ENCODE measurements around the gene NIPAL3.

Gene NIPAL3

DNA sequence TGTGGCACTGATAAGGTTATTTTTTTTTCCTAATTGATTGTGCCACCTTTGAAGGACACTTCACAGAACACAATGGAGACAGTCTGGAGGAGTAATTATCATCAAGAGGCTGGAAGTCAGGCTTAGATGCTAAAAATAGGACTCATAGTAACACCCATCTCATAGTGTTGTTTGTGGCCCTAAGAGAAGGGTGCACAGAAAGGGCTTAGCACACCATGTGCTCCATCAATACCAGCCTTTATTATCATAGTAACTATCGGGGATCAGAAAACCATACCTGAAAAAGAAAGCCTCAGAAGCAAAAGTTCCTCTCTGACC, 11.9 kb downstream of the NIPAL3 start:
- H4K91ac ChIP-seq (ENCODE audit: low read depth, low read length): no peak overlapping the region
- H3K4me3 ChIP-seq (ENCODE audit: low read depth, low read length): no peak overlapping the region
- H2BK5ac ChIP-seq (ENCODE audit: low read depth, low read length, poor library complexity): no peak overlapping the region
- H4K12ac ChIP-seq (ENCODE audit: low read depth, low read length): no peak overlapping the region
- no peak overlapping the region for H2AK5ac ChIP-seq (ENCODE audit: low read length)
- H3K27me3 ChIP-seq (ENCODE audit: insufficient read depth, low read length): no peaks in the 10 kb centered on the region
- no peak for DNase-seq
- H3K4me1 ChIP-seq (ENCODE audit: control insufficient read depth in 1 of 2, insufficient read depth in 2 of 2, low read length in 2 of 2): no peaks in the 10 kb centered on the region
- H2AFZ ChIP-seq (ENCODE audit: insufficient read depth, low read length, poor library complexity): no peak overlapping the region
- H2BK12ac ChIP-seq (ENCODE audit: low read length): no peak overlapping the region
- H3K4me2 ChIP-seq (ENCODE audit: low read length): no peak overlapping the region
- no peak overlapping the region for H3K14ac ChIP-seq (ENCODE audit: low read length)
- no peaks in the 10 kb centered on the region for H3K9me3 ChIP-seq (ENCODE audit: insufficient read depth, low read depth, low read length)
- H4K8ac ChIP-seq (ENCODE audit: low read depth, low read length): no peak overlapping the region
- H3K79me2 ChIP-seq (ENCODE audit: control insufficient read depth, insufficient read depth, low read length, poor library complexity): no peaks in the 10 kb centered on the region
- H3K36me3 ChIP-seq (ENCODE audit: control insufficient read depth in 1 of 2, insufficient read depth in 2 of 2, low read length in 2 of 2): peaks cover 0 to 3% of the 10 kb centered on the region in 2 experiments
- no CpG with 5 or more reads among the region's 1 CpG for WGBS (ENCODE audit: extremely low coverage, insufficient coverage, insufficient read length)
- no peak overlapping the region for H3K23ac ChIP-seq (ENCODE audit: low read length)
- H3K4ac ChIP-seq (ENCODE audit: low read depth, low read length): no peak overlapping the region
- H3K18ac ChIP-seq (ENCODE audit: low read length): no peak overlapping the region
- no peaks in the 10 kb centered on the region for H3K79me1 ChIP-seq (ENCODE audit: low read length)
- no peak overlapping the region for H2BK120ac ChIP-seq (ENCODE audit: insufficient read depth, low read length, poor library complexity)
- no peak overlapping the region for H3K27ac ChIP-seq (ENCODE audit: low read depth, low read length)
- no peak overlapping the region for H3K9ac ChIP-seq (ENCODE audit: low read length)

DNA sequence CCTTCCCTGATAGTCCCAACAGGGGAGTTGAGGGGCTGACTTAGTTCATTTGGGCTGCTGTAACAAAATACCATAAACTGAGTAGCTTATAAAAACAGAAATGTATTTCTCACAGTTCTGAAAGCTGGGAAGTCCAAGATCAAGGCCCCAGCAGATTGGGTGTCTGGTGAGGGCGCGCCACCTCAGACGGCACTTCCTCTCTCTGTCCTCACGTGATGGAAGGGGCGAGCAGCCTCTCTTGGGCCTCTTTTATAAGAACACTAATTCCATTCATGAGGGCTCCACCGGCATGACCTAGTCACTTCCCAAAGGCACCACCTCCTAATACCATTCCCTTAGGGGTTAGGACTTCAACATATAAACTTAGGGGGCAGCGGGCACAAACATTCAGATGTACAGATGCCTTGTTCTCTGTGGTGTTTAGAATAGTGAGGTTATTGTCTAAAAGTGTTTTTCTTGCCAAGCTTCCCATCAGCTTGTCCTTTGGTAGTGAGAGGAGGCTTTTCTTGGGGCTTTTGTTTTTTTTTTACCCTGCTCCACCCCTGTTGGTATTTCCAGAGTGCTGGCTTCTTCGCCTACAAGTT, 20.3 kb downstream of the NIPAL3 start:
- Histone ChIP-seq H3K4me1 (ENCODE audit: control insufficient read depth in 1 of 2, insufficient read depth in 2 of 2, low read length in 2 of 2) (peaks cover 3 to 7% of the 10 kb centered on the region in 2 experiments), H2BK12ac (ENCODE audit: low read length) (no peak overlapping the region), H4K8ac (ENCODE audit: low read depth, low read length) (no peak overlapping the region), H3K36me3 (ENCODE audit: control insufficient read depth in 1 of 2, insufficient read depth in 2 of 2, low read length in 2 of 2) (no peaks in the 10 kb centered on the region), H4K12ac (ENCODE audit: low read depth, low read length) (no peak overlapping the region), H3K9me3 (ENCODE audit: insufficient read depth, low read depth, low read length) (no peaks in the 10 kb centered on the region), H2AFZ (ENCODE audit: insufficient read depth, low read length, poor library complexity) (no peak overlapping the region), H2AK5ac (ENCODE audit: low read length) (no peak overlapping the region), H3K27ac (ENCODE audit: low read depth, low read length) (no peak overlapping the region), H3K4me2 (ENCODE audit: low read length) (no peak overlapping the region), H3K4me3 (ENCODE audit: low read depth, low read length) (no peak overlapping the region), H3K79me2 (ENCODE audit: control insufficient read depth, insufficient read depth, low read length, poor library complexity) (no peaks in the 10 kb centered on the region), H2BK120ac (ENCODE audit: insufficient read depth, low read length, poor library complexity) (no peak overlapping the region), H3K27me3 (ENCODE audit: insufficient read depth, low read length) (no peaks in the 10 kb centered on the region), H4K91ac (ENCODE audit: low read depth, low read length) (no peak overlapping the region), H3K9ac (ENCODE audit: low read length) (no peak overlapping the region), H3K4ac (ENCODE audit: low read depth, low read length) (no peak overlapping the region), H3K14ac (ENCODE audit: low read length) (no peak overlapping the region), H3K23ac (ENCODE audit: low read length) (no peak overlapping the region), H3K18ac (ENCODE audit: low read length) (no peak overlapping the region), H2BK5ac (ENCODE audit: low read depth, low read length, poor library complexity) (no peak overlapping the region), H3K79me1 (ENCODE audit: low read length) (no peaks in the 10 kb centered on the region)
- WGBS (ENCODE audit: extremely low coverage, insufficient coverage, insufficient read length): no CpG with 5 or more reads among the region's 8 CpGs
- DNase-seq: no peak

DNA sequence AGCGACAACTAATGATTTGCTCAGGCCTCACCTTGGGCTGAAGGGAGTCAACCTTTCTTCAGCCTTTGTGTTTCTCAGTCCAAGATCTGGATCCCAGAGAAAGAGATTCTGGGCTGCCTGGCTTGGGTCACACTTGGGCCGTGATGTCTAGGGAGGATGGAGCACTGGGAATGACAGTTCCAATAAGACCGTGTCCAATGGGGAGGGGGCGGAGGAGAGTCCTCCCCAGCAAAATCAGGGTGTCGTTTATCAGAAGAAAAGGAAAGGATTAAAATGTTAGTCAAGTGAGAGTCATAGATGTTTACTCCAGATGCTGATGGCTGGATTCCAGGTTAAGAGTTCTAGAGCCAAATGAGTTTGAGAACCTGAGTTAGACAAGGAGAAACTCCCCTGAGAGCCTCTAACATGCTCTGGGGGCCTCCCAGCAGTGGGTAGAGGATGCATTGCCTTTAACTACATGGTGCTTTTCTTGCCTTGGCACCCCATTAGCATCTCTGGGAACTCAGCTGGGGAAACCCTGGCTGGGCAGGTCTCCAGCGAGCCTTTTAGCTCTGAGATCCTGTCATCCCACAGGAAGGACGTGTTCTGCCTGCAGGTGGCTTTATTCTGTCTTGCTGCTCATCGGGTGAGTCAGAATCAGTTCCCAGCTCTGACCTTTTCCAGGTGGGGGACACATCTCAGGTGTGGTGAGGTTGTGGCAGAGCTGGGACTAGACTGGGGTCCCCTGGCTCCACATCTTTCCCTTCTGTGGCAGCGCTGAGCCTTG, 22.2 kb downstream of the NIPAL3 start:
- H3K14ac ChIP-seq (ENCODE audit: low read length): no peak overlapping the region
- no peak overlapping the region for H3K4me2 ChIP-seq (ENCODE audit: low read length)
- H3K4me3 ChIP-seq (ENCODE audit: low read depth, low read length): no peak overlapping the region
- WGBS (ENCODE audit: extremely low coverage, insufficient coverage, insufficient read length): no CpG with 5 or more reads among the region's 9 CpGs
- no peak overlapping the region for H4K8ac ChIP-seq (ENCODE audit: low read depth, low read length)
- H4K12ac ChIP-seq (ENCODE audit: low read depth, low read length): no peak overlapping the region
- H3K79me1 ChIP-seq (ENCODE audit: low read length): no peaks in the 10 kb centered on the region
- no peaks in the 10 kb centered on the region for H3K79me2 ChIP-seq (ENCODE audit: control insufficient read depth, insufficient read depth, low read length, poor library complexity)
- no peaks in the 10 kb centered on the region for H3K9me3 ChIP-seq (ENCODE audit: insufficient read depth, low read depth, low read length)
- no peak overlapping the region for H3K9ac ChIP-seq (ENCODE audit: low read length)
- no peak overlapping the region for H2BK5ac ChIP-seq (ENCODE audit: low read depth, low read length, poor library complexity)
- no peak overlapping the region for H2AFZ ChIP-seq (ENCODE audit: insufficient read depth, low read length, poor library complexity)
- H3K27me3 ChIP-seq (ENCODE audit: insufficient read depth, low read length): no peaks in the 10 kb centered on the region
- no peak overlapping the region for H3K27ac ChIP-seq (ENCODE audit: low read depth, low read length)
- H2BK12ac ChIP-seq (ENCODE audit: low read length): no peak overlapping the region
- H3K36me3 ChIP-seq (ENCODE audit: control insufficient read depth in 1 of 2, insufficient read depth in 2 of 2, low read length in 2 of 2): no peaks in the 10 kb centered on the region
- H3K4ac ChIP-seq (ENCODE audit: low read depth, low read length): no peak overlapping the region
- no peak overlapping the region for H3K23ac ChIP-seq (ENCODE audit: low read length)
- H3K4me1 ChIP-seq (ENCODE audit: control insufficient read depth in 1 of 2, insufficient read depth in 2 of 2, low read length in 2 of 2): peaks cover 3 to 7% of the 10 kb centered on the region in 2 experiments
- no peak overlapping the region for H2BK120ac ChIP-seq (ENCODE audit: insufficient read depth, low read length, poor library complexity)
- DNase-seq: no peak
- no peak overlapping the region for H3K18ac ChIP-seq (ENCODE audit: low read length)
- H2AK5ac ChIP-seq (ENCODE audit: low read length): no peak overlapping the region
- no peak overlapping the region for H4K91ac ChIP-seq (ENCODE audit: low read depth, low read length)

DNA sequence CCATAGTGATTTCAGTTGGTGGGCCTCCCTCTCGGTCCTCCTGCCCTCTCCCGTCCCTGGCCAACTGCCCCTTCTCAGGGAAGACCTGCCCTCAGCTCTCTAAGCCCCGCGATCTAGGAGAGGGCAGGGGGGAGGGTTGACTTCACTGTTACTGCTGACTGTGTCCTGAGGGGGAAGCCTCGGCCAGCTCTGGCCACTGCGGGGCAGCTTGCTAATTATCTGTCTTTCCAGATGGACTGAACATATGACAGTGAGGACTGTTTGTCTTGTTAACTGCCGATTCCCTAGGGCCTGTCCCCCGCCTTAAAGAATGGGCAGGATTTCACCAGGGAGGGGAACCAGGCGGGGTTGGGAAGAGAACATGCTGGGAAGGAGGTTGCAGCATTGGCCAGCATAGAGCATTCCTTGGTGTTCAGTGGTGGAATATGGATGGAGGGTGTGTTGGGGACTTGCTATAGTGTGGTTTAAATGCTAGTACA, 22.9 kb downstream of the NIPAL3 start:
- no peak overlapping the region for H2BK12ac ChIP-seq (ENCODE audit: low read length)
- H3K14ac ChIP-seq (ENCODE audit: low read length): no peak overlapping the region
- no peak overlapping the region for H3K4ac ChIP-seq (ENCODE audit: low read depth, low read length)
- H3K4me2 ChIP-seq (ENCODE audit: low read length): no peak overlapping the region
- no peaks in the 10 kb centered on the region for H3K36me3 ChIP-seq (ENCODE audit: control insufficient read depth in 1 of 2, insufficient read depth in 2 of 2, low read length in 2 of 2)
- H4K91ac ChIP-seq (ENCODE audit: low read depth, low read length): no peak overlapping the region
- H3K9ac ChIP-seq (ENCODE audit: low read length): no peak overlapping the region
- H3K9me3 ChIP-seq (ENCODE audit: insufficient read depth, low read depth, low read length): no peaks in the 10 kb centered on the region
- H3K18ac ChIP-seq (ENCODE audit: low read length): no peak overlapping the region
- no peak overlapping the region for H4K8ac ChIP-seq (ENCODE audit: low read depth, low read length)
- H3K27ac ChIP-seq (ENCODE audit: low read depth, low read length): no peak overlapping the region
- no peak overlapping the region for H2BK120ac ChIP-seq (ENCODE audit: insufficient read depth, low read length, poor library complexity)
- no peak overlapping the region for H2AK5ac ChIP-seq (ENCODE audit: low read length)
- DNase-seq: no peak
- H3K79me1 ChIP-seq (ENCODE audit: low read length): no peaks in the 10 kb centered on the region
- H3K23ac ChIP-seq (ENCODE audit: low read length): no peak overlapping the region
- H4K12ac ChIP-seq (ENCODE audit: low read depth, low read length): no peak overlapping the region
- H3K79me2 ChIP-seq (ENCODE audit: control insufficient read depth, insufficient read depth, low read length, poor library complexity): no peaks in the 10 kb centered on the region
- no peak overlapping the region for H2BK5ac ChIP-seq (ENCODE audit: low read depth, low read length, poor library complexity)
- H2AFZ ChIP-seq (ENCODE audit: insufficient read depth, low read length, poor library complexity): no peak overlapping the region
- H3K27me3 ChIP-seq (ENCODE audit: insufficient read depth, low read length): no peaks in the 10 kb centered on the region
- peaks cover 3 to 7% of the 10 kb centered on the region in 2 experiments for H3K4me1 ChIP-seq (ENCODE audit: control insufficient read depth in 1 of 2, insufficient read depth in 2 of 2, low read length in 2 of 2)
- WGBS (ENCODE audit: extremely low coverage, insufficient coverage, insufficient read length): no CpG with 5 or more reads among the region's 9 CpGs
- H3K4me3 ChIP-seq (ENCODE audit: low read depth, low read length): no peak overlapping the region
